HepG2 (cell line): ENCODE results near the gene TMEM107. TPM values are rescaled to one million over a fixed set of nuclear protein-coding genes. Genes with fewer than 3 reads are reported as not detected.
A peak's percentile ranks its signal among the peaks of the same experiment; 100 is the strongest.

Source experiments
- ADNP ChIP-seq: sonication (generic); formaldehyde crosslinking; IDR thresholded peaks from 2 replicates; pipeline ENCODE4 v1.4.0; 2020; ENCODE audit warnings: missing genetic modification reagents
- CBX5 ChIP-seq: sonication (generic); formaldehyde crosslinking; IDR thresholded peaks from 2 replicates; pipeline ENCODE4 v1.4.0; 2020; ENCODE audit warnings: missing genetic modification reagents, borderline replicate concordance
- ELF4 ChIP-seq: sonication (generic); formaldehyde crosslinking; IDR thresholded peaks from 2 replicates; pipeline ENCODE4 v1.5.0; 2020; ENCODE audit warnings: missing genetic modification reagents, mild to moderate bottlenecking, moderate library complexity, borderline replicate concordance
- ELK4 ChIP-seq: sonication (generic); formaldehyde crosslinking; IDR thresholded peaks from 2 replicates; pipeline ENCODE4 v1.9.0; 2021; ENCODE audit warnings: missing genetic modification reagents, borderline replicate concordance
- GZF1 ChIP-seq: sonication (generic); formaldehyde crosslinking; IDR thresholded peaks from 2 replicates; pipeline ENCODE4 v1.5.1; 2020; ENCODE audit warnings: mild to moderate bottlenecking, missing genetic modification reagents
- HNF4G ChIP-seq, 2 experiments: sonication (generic) in 1 of 2; formaldehyde crosslinking in 1 of 2; IDR thresholded peaks; 2 replicates each; pipeline versions ENCODE4 v1.4.0 to v1.6.1; 2011 to 2020; ENCODE audit warnings: borderline replicate concordance in 2 of 2, low read depth in 2 of 2, mild to moderate bottlenecking in 2 of 2, low read length in 1 of 2, missing genetic modification reagents in 1 of 2, moderate library complexity in 1 of 2
- NCOA5 ChIP-seq: sonication (generic); formaldehyde crosslinking; IDR thresholded peaks from 2 replicates; pipeline ENCODE4 v1.4.0; 2020; ENCODE audit warnings: missing genetic modification reagents
- TEAD3 ChIP-seq: optimal IDR thresholded peaks from 2 replicates; pipeline ENCODE3; 2016; ENCODE audit warnings: borderline replicate concordance
- ZBTB20 ChIP-seq: sonication (generic); formaldehyde crosslinking; IDR thresholded peaks from 2 replicates; pipeline ENCODE4 v1.8.1; 2023; ENCODE audit warnings: missing genetic modification reagents, low read depth, mild to moderate bottlenecking, borderline replicate concordance
- ZBTB26 ChIP-seq: IDR thresholded peaks from 2 replicates; pipeline ENCODE4 v1.6.1; 2016; ENCODE audit warnings: missing compliant biosample characterization, missing genetic modification reagents, borderline replicate concordance
- ZBTB42 ChIP-seq: sonication (generic); formaldehyde crosslinking; IDR thresholded peaks from 2 replicates; pipeline ENCODE4 v1.5.0; 2020; ENCODE audit warnings: mild to moderate bottlenecking, missing genetic modification reagents
- ZFP82 ChIP-seq: sonication (generic); formaldehyde crosslinking; IDR thresholded peaks from 2 replicates; pipeline ENCODE4 v1.5.1; 2020; ENCODE audit warnings: mild to moderate bottlenecking, missing genetic modification reagents, borderline replicate concordance
- ZNF564 ChIP-seq: sonication (generic); formaldehyde crosslinking; IDR thresholded peaks from 2 replicates; pipeline ENCODE4 v1.8.1; 2023; ENCODE audit warnings: mild to moderate bottlenecking, missing genetic modification reagents
- ZNF75D ChIP-seq: sonication (generic); formaldehyde crosslinking; IDR thresholded peaks from 2 replicates; pipeline ENCODE4 v1.8.1; 2023; ENCODE audit warnings: missing genetic modification reagents, mild to moderate bottlenecking, borderline replicate concordance
- ZNF878 ChIP-seq: sonication (generic); formaldehyde crosslinking; IDR thresholded peaks from 2 replicates; pipeline ENCODE4 v1.8.1; 2023; ENCODE audit warnings: mild to moderate bottlenecking, missing genetic modification reagents, moderate library complexity
- polyA plus RNA-seq, 8 experiments: library from polyadenylated mRNA; depleted of rRNA in 3 of 8; stranded (reverse) in 7 of 8; unstranded in 1 of 8; fragments of >200 nt; fragmentation: Illumina TruSeq in 4 of 8; extraction: Trizol in 4 of 8; gene quantifications; 2 replicates each; pipeline versions ENCODE4 v1.2.1 to v1.2.3, GENCODE V29; 2011 to 2016; ENCODE audit warnings: low read depth in 4 of 8, missing spikeins in 1 of 8, mixed read lengths in 1 of 8; ENCODE audit not compliant: insufficient read depth in 1 of 8
- total RNA-seq, 5 experiments: library from RNA; depleted of rRNA; stranded (reverse); fragments of >200 nt; fragmentation: Illumina TruSeq; extraction: Trizol; gene quantifications; 2 replicates each; pipeline ENCODE4 v1.2.3, GENCODE V29; 2016; ENCODE audit warnings: low read depth in 1 of 5
- TF ChIP-seq, protein P1 (sequence below): sonication (generic); formaldehyde crosslinking; IDR thresholded peaks from 2 replicates; pipeline ENCODE4 v1.4.0; 2020; ENCODE audit warnings: missing genetic modification reagents
- TF ChIP-seq, protein P2 (sequence below): sonication (generic); formaldehyde crosslinking; IDR thresholded peaks from 2 replicates; pipeline ENCODE4 v1.9.0; 2021; ENCODE audit warnings: missing genetic modification reagents, borderline replicate concordance
- TF ChIP-seq, protein P3 (sequence below): sonication (generic); formaldehyde crosslinking; IDR thresholded peaks from 2 replicates; pipeline ENCODE4 v1.8.1; 2022; ENCODE audit warnings: low read depth, mild to moderate bottlenecking, missing genetic modification reagents

TMEM107 gene
- total and polyA plus RNA-seq, 2 of the 13 experiments (the other 11 are each of a cell fraction or from before 2014, with no cell fraction given): 7.2 to 15.3 TPM

- TF ChIP-seq ZBTB26 (CRISPR knock-in tag): no peak
- TF ChIP-seq ZNF564 (CRISPR knock-in tag): no peak; the same call in 1 of the 2 replicates
- TF ChIP-seq ZNF75D (CRISPR knock-in tag): no peak
- no peak for TF ChIP-seq ZFP82 (CRISPR knock-in tag)
- no peak for TF ChIP-seq CBX5 (CRISPR knock-in tag)
- TF ChIP-seq, protein P1, sequence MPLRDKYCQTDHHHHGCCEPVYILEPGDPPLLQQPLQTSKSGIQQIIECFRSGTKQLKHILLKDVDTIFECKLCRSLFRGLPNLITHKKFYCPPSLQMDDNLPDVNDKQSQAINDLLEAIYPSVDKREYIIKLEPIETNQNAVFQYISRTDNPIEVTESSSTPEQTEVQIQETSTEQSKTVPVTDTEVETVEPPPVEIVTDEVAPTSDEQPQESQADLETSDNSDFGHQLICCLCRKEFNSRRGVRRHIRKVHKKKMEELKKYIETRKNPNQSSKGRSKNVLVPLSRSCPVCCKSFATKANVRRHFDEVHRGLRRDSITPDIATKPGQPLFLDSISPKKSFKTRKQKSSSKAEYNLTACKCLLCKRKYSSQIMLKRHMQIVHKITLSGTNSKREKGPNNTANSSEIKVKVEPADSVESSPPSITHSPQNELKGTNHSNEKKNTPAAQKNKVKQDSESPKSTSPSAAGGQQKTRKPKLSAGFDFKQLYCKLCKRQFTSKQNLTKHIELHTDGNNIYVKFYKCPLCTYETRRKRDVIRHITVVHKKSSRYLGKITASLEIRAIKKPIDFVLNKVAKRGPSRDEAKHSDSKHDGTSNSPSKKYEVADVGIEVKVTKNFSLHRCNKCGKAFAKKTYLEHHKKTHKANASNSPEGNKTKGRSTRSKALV (CRISPR knock-in tag): no peak; the same call in 1 of the 2 replicates
- TF ChIP-seq, protein P2, sequence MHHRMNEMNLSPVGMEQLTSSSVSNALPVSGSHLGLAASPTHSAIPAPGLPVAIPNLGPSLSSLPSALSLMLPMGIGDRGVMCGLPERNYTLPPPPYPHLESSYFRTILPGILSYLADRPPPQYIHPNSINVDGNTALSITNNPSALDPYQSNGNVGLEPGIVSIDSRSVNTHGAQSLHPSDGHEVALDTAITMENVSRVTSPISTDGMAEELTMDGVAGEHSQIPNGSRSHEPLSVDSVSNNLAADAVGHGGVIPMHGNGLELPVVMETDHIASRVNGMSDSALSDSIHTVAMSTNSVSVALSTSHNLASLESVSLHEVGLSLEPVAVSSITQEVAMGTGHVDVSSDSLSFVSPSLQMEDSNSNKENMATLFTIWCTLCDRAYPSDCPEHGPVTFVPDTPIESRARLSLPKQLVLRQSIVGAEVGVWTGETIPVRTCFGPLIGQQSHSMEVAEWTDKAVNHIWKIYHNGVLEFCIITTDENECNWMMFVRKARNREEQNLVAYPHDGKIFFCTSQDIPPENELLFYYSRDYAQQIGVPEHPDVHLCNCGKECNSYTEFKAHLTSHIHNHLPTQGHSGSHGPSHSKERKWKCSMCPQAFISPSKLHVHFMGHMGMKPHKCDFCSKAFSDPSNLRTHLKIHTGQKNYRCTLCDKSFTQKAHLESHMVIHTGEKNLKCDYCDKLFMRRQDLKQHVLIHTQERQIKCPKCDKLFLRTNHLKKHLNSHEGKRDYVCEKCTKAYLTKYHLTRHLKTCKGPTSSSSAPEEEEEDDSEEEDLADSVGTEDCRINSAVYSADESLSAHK (CRISPR knock-in tag): no peak
- no peak for TF ChIP-seq HNF4G (IDR thresholded peaks at IDR 0.05; ENCODE audit: borderline replicate concordance, low read depth, low read length)
- no peak for TF ChIP-seq HNF4G (CRISPR knock-in tag; IDR thresholded peaks at IDR 0.05; ENCODE audit: borderline replicate concordance, low read depth)
- no peak for TF ChIP-seq NCOA5 (CRISPR knock-in tag)
- TF ChIP-seq, protein P3, sequence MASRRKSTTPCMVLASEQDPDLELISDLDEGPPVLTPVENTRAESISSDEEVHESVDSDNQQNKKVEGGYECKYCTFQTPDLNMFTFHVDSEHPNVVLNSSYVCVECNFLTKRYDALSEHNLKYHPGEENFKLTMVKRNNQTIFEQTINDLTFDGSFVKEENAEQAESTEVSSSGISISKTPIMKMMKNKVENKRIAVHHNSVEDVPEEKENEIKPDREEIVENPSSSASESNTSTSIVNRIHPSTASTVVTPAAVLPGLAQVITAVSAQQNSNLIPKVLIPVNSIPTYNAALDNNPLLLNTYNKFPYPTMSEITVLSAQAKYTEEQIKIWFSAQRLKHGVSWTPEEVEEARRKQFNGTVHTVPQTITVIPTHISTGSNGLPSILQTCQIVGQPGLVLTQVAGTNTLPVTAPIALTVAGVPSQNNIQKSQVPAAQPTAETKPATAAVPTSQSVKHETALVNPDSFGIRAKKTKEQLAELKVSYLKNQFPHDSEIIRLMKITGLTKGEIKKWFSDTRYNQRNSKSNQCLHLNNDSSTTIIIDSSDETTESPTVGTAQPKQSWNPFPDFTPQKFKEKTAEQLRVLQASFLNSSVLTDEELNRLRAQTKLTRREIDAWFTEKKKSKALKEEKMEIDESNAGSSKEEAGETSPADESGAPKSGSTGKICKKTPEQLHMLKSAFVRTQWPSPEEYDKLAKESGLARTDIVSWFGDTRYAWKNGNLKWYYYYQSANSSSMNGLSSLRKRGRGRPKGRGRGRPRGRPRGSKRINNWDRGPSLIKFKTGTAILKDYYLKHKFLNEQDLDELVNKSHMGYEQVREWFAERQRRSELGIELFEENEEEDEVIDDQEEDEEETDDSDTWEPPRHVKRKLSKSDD (CRISPR knock-in tag): no peak
- TF ChIP-seq GZF1: 0 out of 2 replicates have a peak, but pooled peaks have one; percentile 11
- TF ChIP-seq ZBTB20 (CRISPR knock-in tag): no peak; the same call in 1 of the 2 replicates
- TF ChIP-seq ADNP (CRISPR knock-in tag): no peak
- no peak for TF ChIP-seq TEAD3 (CRISPR knock-in tag)
- no peak for TF ChIP-seq ELK4 (CRISPR knock-in tag)
- TF ChIP-seq ELF4 (CRISPR knock-in tag): peak; percentile 73; the same call in 1 of the 2 replicates
- no peak for TF ChIP-seq ZBTB42 (CRISPR knock-in tag)
- TF ChIP-seq ZNF878 (CRISPR knock-in tag): no peak
Observed at GRCh38 chr17:8223356-8224126, 47.4 kb upstream of the TMEM107 start (continued).
